Measurements from ENCODE around the gene GALNTL6.

The GALNTL6 gene

DNA sequence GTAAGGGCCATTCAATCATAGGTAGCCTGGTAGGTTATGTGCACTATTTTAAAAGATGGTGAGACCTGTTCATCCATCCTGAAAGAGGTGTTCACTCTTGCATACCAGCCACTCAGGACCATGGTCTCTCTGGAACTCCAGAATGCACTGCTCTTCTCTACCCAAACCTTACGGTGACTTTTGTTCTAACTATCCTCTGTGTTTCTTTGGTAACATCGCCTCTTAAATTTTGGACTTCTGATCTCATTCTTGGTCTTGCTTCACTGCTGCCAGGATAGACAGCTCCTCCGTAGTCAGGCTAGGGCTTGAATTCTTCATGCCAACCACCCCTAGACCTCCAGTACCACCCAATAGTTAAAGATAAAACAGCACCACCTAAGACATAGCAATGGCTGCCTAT, 1009.1 kb downstream of the GALNTL6 start:
- Histone ChIP-seq H3K27me3 (ENCODE audit: insufficient read depth, poor library complexity, severe bottlenecking) (peaks cover 3% of the 10 kb centered on the region), H3K27ac (replicated peaks) (no peak overlapping the region), H3K4me3 (replicated peaks; ENCODE audit: insufficient read depth, low read length) (no peak overlapping the region)
- no peak for DNase-seq (ENCODE audit: low read depth in 1 of 2, low spot score in 1 of 2)
- TF ChIP-seq, protein P1, sequence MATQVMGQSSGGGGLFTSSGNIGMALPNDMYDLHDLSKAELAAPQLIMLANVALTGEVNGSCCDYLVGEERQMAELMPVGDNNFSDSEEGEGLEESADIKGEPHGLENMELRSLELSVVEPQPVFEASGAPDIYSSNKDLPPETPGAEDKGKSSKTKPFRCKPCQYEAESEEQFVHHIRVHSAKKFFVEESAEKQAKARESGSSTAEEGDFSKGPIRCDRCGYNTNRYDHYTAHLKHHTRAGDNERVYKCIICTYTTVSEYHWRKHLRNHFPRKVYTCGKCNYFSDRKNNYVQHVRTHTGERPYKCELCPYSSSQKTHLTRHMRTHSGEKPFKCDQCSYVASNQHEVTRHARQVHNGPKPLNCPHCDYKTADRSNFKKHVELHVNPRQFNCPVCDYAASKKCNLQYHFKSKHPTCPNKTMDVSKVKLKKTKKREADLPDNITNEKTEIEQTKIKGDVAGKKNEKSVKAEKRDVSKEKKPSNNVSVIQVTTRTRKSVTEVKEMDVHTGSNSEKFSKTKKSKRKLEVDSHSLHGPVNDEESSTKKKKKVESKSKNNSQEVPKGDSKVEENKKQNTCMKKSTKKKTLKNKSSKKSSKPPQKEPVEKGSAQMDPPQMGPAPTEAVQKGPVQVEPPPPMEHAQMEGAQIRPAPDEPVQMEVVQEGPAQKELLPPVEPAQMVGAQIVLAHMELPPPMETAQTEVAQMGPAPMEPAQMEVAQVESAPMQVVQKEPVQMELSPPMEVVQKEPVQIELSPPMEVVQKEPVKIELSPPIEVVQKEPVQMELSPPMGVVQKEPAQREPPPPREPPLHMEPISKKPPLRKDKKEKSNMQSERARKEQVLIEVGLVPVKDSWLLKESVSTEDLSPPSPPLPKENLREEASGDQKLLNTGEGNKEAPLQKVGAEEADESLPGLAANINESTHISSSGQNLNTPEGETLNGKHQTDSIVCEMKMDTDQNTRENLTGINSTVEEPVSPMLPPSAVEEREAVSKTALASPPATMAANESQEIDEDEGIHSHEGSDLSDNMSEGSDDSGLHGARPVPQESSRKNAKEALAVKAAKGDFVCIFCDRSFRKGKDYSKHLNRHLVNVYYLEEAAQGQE (IDR thresholded peaks at IDR 0.05; ENCODE audit: insufficient replicate concordance, low read depth), result no peak
- no peak for TF ChIP-seq POLR2AphosphoS5 (IDR thresholded peaks at IDR 0.05; ENCODE audit: low read depth)
- TF ChIP-seq, protein P2, sequence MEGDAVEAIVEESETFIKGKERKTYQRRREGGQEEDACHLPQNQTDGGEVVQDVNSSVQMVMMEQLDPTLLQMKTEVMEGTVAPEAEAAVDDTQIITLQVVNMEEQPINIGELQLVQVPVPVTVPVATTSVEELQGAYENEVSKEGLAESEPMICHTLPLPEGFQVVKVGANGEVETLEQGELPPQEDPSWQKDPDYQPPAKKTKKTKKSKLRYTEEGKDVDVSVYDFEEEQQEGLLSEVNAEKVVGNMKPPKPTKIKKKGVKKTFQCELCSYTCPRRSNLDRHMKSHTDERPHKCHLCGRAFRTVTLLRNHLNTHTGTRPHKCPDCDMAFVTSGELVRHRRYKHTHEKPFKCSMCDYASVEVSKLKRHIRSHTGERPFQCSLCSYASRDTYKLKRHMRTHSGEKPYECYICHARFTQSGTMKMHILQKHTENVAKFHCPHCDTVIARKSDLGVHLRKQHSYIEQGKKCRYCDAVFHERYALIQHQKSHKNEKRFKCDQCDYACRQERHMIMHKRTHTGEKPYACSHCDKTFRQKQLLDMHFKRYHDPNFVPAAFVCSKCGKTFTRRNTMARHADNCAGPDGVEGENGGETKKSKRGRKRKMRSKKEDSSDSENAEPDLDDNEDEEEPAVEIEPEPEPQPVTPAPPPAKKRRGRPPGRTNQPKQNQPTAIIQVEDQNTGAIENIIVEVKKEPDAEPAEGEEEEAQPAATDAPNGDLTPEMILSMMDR (IDR thresholded peaks at IDR 0.05; ENCODE audit: insufficient read depth, low read length), result no peak

DNA sequence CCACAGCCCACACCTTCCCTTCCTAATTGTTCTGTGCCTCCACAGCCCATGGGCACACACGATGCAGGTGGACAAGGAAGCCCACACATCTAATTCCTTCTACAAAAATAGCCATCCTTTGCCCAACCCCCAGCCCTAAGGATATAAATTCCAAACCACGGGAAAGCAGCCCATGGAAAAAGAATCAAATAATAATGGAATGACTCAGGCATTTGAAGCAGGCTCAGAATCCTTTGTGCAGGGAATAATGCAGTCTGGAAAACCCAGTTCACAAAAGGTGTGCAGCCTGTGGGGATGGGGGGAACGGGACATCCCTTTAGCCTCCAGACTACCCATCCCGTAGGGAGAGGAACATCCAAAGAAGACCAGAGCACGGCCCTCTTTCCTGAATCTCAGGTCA, 1013.1 kb downstream of the GALNTL6 start:
- DNase-seq (ENCODE audit: low read depth in 1 of 2, low spot score in 1 of 2), result no peak
- Histone ChIP-seq H3K27ac (replicated peaks) (no peak overlapping the region), H3K4me3 (replicated peaks; ENCODE audit: insufficient read depth, low read length) (no peak overlapping the region), H3K27me3 (ENCODE audit: insufficient read depth, poor library complexity, severe bottlenecking) (no peaks in the 10 kb centered on the region)
- TF ChIP-seq POLR2AphosphoS5 (IDR thresholded peaks at IDR 0.05; ENCODE audit: low read depth) (no peak), GABPA (IDR thresholded peaks at IDR 0.05; ENCODE audit: low read depth) (no peak), SPI1 (IDR thresholded peaks at IDR 0.05; ENCODE audit: borderline replicate concordance, low read depth) (no peak)
- TF ChIP-seq, protein P1 (IDR thresholded peaks at IDR 0.05; ENCODE audit: insufficient replicate concordance, low read depth), result no peak
- TF ChIP-seq, protein P2 (IDR thresholded peaks at IDR 0.05; ENCODE audit: insufficient read depth, low read length), result no peak

DNA sequence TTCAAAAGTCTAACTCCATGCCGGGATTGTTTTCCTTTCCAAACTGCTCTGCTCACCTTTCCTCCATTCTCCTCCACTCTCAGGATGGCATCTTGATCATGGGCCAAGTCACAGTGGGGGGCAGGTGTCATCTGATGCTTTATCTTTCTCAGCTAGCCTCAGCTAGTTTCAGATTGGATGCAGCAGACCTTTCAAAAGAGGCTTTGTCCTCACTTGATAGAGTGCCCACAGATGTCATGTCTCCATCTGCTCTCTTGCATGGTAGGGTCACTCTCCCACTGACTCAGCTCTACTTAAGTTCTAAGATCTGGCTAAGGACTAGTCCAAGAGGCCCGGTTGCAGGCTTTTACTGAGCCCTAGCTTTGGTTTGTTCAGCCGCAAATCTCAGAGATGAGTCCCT, 1013.7 kb downstream of the GALNTL6 start:
- no peaks in the 10 kb centered on the region for H3K27me3 ChIP-seq (ENCODE audit: insufficient read depth, poor library complexity, severe bottlenecking)
- no peak for TF ChIP-seq SPI1 (IDR thresholded peaks at IDR 0.05; ENCODE audit: borderline replicate concordance, low read depth)
- TF ChIP-seq, protein P2 (IDR thresholded peaks at IDR 0.05; ENCODE audit: insufficient read depth, low read length), result no peak
- no peak for TF ChIP-seq GABPA (IDR thresholded peaks at IDR 0.05; ENCODE audit: low read depth)
- TF ChIP-seq POLR2AphosphoS5 (IDR thresholded peaks at IDR 0.05; ENCODE audit: low read depth), result no peak
- TF ChIP-seq, protein P1 (IDR thresholded peaks at IDR 0.05; ENCODE audit: insufficient replicate concordance, low read depth), result no peak
- no peak overlapping the region for H3K27ac ChIP-seq (replicated peaks)
- no peak for DNase-seq (ENCODE audit: low read depth in 1 of 2, low spot score in 1 of 2)
- no peak overlapping the region for H3K4me3 ChIP-seq (replicated peaks; ENCODE audit: insufficient read depth, low read length)

Measured in HL-60 (cell line).